H7 (cell line): Measurements from ENCODE around the gene MTCH2. TPM values are rescaled to one million over a fixed set of nuclear protein-coding genes. Genes with fewer than 3 reads are reported as not detected.
"Not testable (repeated sequence)": the region's sequence is repeated elsewhere in the genome, so short reads cannot be mapped to it uniquely, and the experiment has no call there.

Source experiments
- DNase-seq: peaks from one replicate; pipeline ENCODE4 v3.0.0; 2012
- H3K27me3 ChIP-seq: 2 replicates; pipeline ENCODE4 v1.6.0; 2011; ENCODE audit warnings: mild to moderate bottlenecking, low read length; ENCODE audit not compliant: control insufficient read depth, insufficient read depth
- H3K36me3 ChIP-seq: replicated peaks from 2 replicates; pipeline ENCODE4 v1.5.1; 2011; ENCODE audit warnings: low read length; ENCODE audit not compliant: control insufficient read depth, insufficient read depth
- H3K4me3 ChIP-seq: 2 replicates; pipeline ENCODE4 v1.5.1; 2011; ENCODE audit warnings: low read depth, mild to moderate bottlenecking, control low read depth, low read length, moderate library complexity; ENCODE audit not compliant: insufficient read depth
- total RNA-seq: library from RNA; depleted of rRNA; stranded (reverse); fragments of >200 nt; shearing (Covaris generic); gene quantifications from 2 replicates; pipeline ENCODE4 v1.2.3, GENCODE V29; 2014; rRNA removed

Gene MTCH2
- total RNA-seq = 143 and 148 TPM in 2 replicates

DNA sequence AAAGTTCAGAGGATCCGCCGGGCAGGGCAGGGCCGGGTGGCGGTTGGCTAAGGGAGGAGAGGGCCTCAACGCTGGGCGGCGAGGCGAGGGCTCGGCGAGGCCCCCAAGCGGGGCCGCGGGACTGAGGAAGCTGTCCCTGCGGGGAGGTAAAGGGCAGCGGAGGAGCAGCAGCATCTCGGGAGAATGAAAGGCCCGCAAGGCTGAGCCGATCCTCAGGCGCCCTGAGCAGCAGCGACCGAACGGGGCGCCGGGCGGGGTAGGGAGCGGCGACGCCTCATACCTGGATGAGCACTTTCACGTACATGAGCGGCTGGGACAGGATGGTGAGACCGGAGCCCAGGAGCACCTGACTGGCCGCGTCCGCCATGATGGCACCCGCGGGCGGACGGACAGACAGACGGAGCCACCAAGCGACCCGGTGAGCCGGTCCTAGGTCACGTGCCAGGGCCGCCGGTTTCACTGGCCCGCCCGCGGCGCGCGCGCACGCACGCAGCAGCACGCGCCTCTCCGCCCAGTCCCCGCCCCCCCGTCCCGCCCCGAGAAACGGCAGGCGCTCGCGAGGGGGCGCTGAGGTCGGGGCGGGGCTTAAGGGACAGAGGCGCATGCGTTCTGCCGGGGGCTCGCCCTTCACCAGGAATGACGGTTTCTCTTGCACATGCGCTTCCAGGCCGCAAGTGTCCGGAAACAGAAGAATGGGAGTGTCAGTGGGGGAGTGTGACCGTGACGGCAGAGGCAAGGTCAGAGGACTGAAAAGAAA is at the start of gene MTCH2:
Gene MTCH2 (minus strand): TSS at position 461 of the 757 bp plus-strand sequence. CDS start 94 bp downstream, at position 367.
- Histone ChIP-seq H3K4me3 (peak within 1 kb of the TSS; percentile 89), H3K36me3 (peaks cover 3% of the 10 kb centered on the region), H3K27me3 (no peaks in the 10 kb centered on the region)
- DNase-seq = peak; percentile 98

GRCh38 chr11:47691979-47692378 is 49.6 kb upstream of the MTCH2 start:
- H3K36me3 ChIP-seq = no peaks in the 10 kb centered on the region
- no peak for DNase-seq
- no peak overlapping the region for H3K4me3 ChIP-seq
- H3K27me3 ChIP-seq = no peaks in the 10 kb centered on the region

GRCh38 chr11:47689480-47689879 is 47.1 kb upstream of the MTCH2 start:
- no peaks in the 10 kb centered on the region for H3K27me3 ChIP-seq
- DNase-seq = no peak
- H3K4me3 ChIP-seq = no peak overlapping the region
- H3K36me3 ChIP-seq = no peaks in the 10 kb centered on the region

DNA sequence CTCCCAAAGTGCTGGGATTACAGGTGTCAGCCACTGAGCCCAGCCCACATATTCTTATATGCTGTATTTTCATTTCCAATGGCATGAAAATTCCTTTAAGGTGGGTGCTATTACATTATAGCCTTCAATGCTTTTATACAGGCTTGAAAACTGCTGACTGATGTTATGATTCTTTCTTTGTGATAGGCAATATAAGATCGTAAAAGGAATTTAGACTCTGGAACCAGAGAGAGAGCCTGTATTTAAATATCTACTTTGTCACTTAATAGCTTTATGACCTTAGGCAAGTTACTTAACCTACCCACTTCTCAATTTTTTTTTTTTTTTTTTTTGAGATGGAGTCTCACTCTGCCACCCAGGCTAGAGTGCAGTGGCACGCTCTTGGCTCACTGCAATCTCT is 46.6 kb upstream of the MTCH2 start:
- Histone ChIP-seq H3K27me3 (no peaks in the 10 kb centered on the region), H3K36me3 (no peaks in the 10 kb centered on the region), H3K4me3 (no peak overlapping the region)
- DNase-seq = no peak

GRCh38 chr11:47688111-47688510 is 45.8 kb upstream of the MTCH2 start:
- Histone ChIP-seq H3K27me3 (no peaks in the 10 kb centered on the region), H3K4me3 (no peak overlapping the region), H3K36me3 (no peaks in the 10 kb centered on the region)
- no peak for DNase-seq

- DNase-seq, H3K36me3 ChIP-seq, H3K4me3 ChIP-seq, H3K27me3 ChIP-seq: not testable (repeated sequence)
These were observed 44.3 kb upstream of the MTCH2 start for GRCh38 chr11:47686704-47687103.

DNA sequence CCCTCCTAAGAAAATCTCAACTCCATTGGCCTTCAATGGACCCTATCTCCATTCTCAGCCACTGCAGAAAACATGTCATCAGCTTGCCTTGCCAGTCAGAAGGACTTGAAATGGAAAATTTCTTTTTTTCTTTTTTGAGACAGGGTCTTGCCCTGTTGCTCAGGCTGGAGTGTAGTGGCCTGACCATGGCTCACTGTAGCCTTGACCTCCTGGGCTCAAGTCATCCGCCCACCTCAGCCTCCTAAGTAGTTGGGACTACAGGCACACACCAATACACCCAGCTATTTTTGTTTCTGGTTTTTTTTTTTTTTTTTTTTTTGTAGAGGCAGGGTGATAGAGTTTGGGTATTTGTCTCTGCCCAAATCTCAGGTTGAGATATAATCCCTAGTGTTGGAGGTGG is 43.8 kb upstream of the MTCH2 start:
- H3K36me3 ChIP-seq = no peaks in the 10 kb centered on the region

DNA sequence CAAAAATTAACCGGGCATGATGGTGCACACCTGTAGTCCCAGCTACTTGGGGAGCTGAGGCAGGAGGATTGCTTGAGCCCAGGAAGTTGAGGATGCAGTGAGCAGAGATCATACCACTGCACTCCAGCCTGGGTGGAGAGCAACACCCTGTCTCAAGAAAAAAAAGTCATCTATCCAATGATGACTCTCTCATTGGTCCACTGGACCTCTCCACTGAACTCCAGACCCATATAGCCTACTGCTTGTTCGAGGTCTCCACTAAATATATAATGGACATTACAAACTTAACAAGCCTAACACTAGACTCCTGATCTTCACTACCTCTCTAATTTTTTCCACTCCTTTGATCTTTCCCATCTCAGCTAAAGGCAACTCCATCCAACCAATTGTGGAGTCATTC is 33.5 kb upstream of the MTCH2 start:
- Histone ChIP-seq H3K4me3 (no peak overlapping the region), H3K36me3 (no peaks in the 10 kb centered on the region), H3K27me3 (no peaks in the 10 kb centered on the region)
- DNase-seq = no peak

More for the DNA sequence above, 43.8 kb upstream of the MTCH2 start:
- Histone ChIP-seq H3K4me3 (no peak overlapping the region), H3K27me3 (no peaks in the 10 kb centered on the region)
- DNase-seq = no peak

DNA sequence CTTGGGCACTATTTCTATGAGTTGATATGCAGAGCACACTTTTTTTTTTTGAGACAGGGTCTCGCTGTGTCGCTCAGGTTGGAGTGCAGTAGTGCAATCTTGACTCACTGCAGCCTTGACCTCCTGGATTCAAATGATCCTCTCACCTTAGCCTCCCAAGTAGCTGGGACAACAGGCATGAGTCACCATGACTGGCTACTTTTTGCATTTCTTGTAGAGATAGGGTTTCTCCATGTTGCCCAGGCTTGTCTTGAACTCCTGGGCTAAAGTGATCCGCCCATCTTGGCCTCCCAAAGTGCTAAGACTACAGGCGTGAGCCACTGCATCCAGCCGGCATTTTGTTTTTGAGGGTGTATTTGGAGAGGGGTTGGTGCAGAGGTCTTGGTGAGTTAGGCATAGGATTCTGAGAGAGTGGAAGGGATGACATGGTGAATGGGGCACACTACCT is 29.9 kb upstream of the MTCH2 start:
- Histone ChIP-seq H3K36me3 (no peaks in the 10 kb centered on the region), H3K27me3 (no peaks in the 10 kb centered on the region), H3K4me3 (no peak overlapping the region)
- DNase-seq = no peak

- no peak for DNase-seq
- H3K36me3 ChIP-seq = no peaks in the 10 kb centered on the region
- no peak overlapping the region for H3K4me3 ChIP-seq
- H3K27me3 ChIP-seq = no peaks in the 10 kb centered on the region
These were observed 27.5 kb upstream of the MTCH2 start for GRCh38 chr11:47669856-47670255.

GRCh38 chr11:47668665-47669064 is 26.3 kb upstream of the MTCH2 start:
- DNase-seq = no peak
- Histone ChIP-seq H3K4me3 (no peak overlapping the region), H3K27me3 (no peaks in the 10 kb centered on the region), H3K36me3 (no peaks in the 10 kb centered on the region)

DNA sequence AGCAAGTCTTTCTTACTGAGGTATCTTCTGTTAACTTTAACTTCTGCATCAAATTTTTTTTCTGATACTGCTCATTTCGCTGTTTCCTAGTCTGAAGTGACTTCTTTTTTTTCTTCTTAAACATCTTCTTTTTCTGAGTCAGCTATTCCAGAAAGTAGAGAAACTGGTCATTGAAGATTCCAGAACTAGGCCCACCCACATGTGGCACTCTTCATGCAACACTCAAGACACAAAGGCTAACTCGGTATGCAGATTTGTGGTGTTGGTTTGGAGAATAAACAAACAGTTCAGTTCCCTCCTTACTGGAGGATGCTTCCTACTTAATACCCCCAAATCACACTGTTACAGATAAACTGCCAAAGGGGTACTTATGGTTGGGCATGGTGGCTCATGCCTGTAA is 25.2 kb upstream of the MTCH2 start:
- H3K27me3 ChIP-seq = no peaks in the 10 kb centered on the region
- no peak for DNase-seq
- H3K36me3 ChIP-seq = no peaks in the 10 kb centered on the region
- no peak overlapping the region for H3K4me3 ChIP-seq

DNA sequence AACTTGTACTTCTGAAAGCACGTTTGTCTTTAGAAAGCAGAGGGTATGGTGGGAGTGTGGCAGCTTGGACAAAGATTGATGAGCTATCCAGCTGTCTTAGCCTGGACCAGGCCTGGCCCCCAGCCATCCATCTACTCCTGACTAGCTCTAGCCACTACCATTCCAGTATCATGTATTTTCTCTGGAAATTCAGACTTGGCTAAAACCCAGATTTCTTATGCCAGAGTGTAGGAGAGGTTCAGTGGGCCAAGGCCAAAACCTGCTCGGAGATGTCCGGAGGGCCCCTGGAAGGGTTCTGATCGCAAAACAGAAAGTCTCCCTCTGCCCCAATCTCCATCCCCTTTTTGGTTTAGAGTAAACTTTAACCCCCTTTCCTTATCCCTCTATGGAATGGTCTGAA is 24.8 kb upstream of the MTCH2 start:
- Histone ChIP-seq H3K27me3 (no peaks in the 10 kb centered on the region), H3K4me3 (no peak overlapping the region), H3K36me3 (no peaks in the 10 kb centered on the region)
- DNase-seq = no peak

- H3K27me3 ChIP-seq, DNase-seq, H3K4me3 ChIP-seq, H3K36me3 ChIP-seq: not testable (repeated sequence)
These were observed 22.6 kb upstream of the MTCH2 start for GRCh38 chr11:47664936-47665335.

DNA sequence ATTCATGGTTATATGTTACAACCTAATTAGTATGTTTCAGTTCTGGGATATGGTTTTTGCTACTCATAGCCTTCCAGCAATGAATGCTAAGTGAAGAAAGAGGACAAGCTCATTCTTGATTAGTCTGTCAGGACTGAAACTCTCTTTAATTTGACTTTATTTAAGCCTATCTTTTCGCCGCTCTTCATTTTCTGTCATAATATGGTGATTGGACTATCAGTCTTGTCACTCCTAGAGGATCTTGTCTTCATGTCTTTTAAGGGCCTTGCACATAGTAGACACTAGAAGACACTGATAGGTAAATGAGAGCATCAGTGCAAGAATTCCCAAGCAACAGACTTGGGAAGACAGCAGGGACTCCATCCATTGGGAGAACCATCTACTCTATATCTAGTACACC is 18.9 kb upstream of the MTCH2 start:
- no peaks in the 10 kb centered on the region for H3K36me3 ChIP-seq
- no peak for DNase-seq
- no peak overlapping the region for H3K4me3 ChIP-seq
- no peaks in the 10 kb centered on the region for H3K27me3 ChIP-seq

DNA sequence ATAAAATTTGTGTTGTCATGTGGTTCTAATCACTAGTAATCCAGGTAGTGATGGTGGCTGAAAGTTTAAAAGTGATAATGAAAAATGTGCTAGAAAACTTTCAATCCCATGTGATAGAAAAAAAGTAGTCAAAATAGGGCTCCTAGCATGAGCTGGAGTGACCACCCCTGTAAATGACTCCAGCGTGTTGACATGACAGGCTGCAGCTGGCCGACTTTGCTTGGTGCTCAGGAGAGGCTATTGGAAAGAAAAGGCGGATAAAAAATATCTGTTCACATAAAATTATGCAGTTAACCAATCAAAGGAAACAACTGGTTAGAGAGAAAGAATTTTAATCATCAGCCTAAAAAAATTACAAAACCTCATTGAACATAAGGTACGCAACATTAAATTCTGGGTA is 16.9 kb upstream of the MTCH2 start:
- Histone ChIP-seq H3K36me3 (no peaks in the 10 kb centered on the region), H3K4me3 (no peak overlapping the region), H3K27me3 (no peaks in the 10 kb centered on the region)
- no peak for DNase-seq
